Ovary (tissue), 3 donors: Measurements from ENCODE around the gene AGBL4.

Source experiments
- CTCF ChIP-seq, 3 donors: fragments of 450-650 bp in 2 of 3; fragments of 200-600 bp in 1 of 3; IDR thresholded peaks; one replicate each; pipeline versions ENCODE4 v1.5.1 to v1.8.0; 2016 to 2022; ENCODE audit warnings: antibody characterized with exemption in 3 of 3, mild to moderate bottlenecking in 1 of 3
- EP300 ChIP-seq: sonication (generic); formaldehyde crosslinking; IDR thresholded peaks from one replicate; pipeline ENCODE4 v1.6.1; 2017; ENCODE audit warnings: antibody characterized with exemption
- POLR2A ChIP-seq: fragments of 450-650 bp; IDR thresholded peaks from one replicate; pipeline ENCODE4 v1.6.1; 2017; ENCODE audit warnings: antibody characterized with exemption, mild to moderate bottlenecking, moderate library complexity
- donor health status: DM: no; HTN: no; CAD: no.

GRCh38 chr1:49817681-49818080, 206.1 kb downstream of the AGBL4 start:
- TF ChIP-seq CTCF (IDR thresholded peaks at IDR 0.05) = no peak
- no peak for TF ChIP-seq POLR2A
- no peak for TF ChIP-seq EP300
